Stimulated activated CD8-positive, alpha-beta memory T cell treated with anti-CD3 and anti-CD28 coated beads, Interleukin-12 subunit alpha, Interleukin-12 subunit beta, amount 100 ng/mL, for 1 hour (primary cell): ENCODE results near the gene SIN3A.
"Not testable (repeated sequence)": the region's sequence is repeated elsewhere in the genome, so short reads cannot be mapped to it uniquely, and the experiment has no call there.

Experiments used
- DNase-seq: peaks from one replicate; pipeline ENCODE4 v3.0.0-alpha.2; 2020; ENCODE audit warnings: low read depth

Gene SIN3A

DNA sequence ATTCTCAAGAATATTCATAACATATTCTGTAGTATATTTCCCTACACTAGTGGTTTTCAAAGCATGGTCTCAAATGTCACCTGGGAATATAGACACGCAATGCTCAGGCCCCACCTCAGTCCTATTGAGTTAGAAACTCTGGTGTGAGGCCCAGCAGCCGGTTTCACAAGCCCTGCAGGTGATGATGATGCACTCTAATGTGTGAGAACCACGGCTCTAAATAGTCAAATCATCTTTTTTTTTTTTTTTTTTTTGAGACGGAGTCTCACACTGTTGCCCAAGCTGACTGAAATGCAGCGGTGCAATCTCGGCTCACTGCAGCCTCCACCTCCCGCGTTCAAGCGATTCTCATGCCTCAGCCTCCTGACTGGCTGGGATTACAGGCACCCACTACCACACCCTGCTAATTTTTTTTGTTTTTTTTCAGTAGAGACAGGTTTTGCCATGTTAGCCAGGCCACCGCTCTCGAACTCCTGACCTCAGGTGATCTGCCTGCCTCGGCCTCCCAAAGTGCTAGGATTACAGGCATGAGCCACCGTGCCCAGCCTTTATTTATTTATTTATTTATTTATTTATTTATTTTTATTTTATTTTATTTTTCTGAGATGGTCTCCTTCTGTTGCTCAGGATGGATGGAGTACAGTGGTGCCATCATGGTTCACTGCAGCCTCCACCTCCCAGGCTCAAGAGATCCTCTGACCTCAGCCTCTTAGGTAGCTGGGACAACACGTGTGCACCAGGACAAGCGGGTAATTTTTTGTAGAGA lies 117.7 kb downstream of the SIN3A start:
- DNase-seq = not testable (repeated sequence)

DNA sequence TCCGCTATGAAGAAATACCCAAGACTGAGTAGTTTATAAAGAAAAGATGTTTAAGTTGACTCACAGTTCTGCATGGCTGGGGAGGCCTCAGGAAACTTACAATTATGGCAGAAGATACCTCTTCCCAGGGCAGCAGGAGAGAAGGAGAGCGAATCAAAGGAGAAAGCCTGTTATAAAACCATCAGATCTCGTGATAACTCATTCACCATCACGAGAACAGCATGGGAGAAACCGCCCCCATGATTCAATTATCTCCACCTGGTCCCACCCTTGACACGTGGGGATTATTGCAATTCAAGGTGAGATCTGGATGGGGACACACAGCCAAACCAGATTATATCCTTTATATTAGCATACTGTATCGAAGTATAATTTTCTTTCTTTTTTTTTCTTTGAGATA lies 119.4 kb downstream of the SIN3A start:
- DNase-seq = not testable (repeated sequence)

DNA sequence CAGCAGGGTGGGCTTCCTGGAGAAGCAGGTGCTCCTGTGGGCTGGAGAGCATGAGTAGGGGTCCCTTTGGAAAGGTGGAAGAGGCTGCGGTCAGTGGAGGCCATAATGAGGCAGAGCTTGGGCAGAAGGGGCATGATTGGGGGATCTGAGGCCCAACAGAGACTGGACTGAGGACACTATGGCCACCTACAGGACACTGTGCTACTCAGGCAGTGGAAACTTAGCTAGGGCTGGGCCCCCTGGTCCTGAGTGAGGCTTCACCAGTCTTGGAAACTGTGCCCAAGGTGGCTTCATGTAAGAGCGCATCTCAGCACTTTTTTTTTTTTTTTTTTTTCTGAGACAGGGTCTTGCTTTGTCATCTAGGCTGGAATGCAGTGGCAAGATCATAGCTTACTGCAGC lies 121.9 kb downstream of the SIN3A start:
- no peak for DNase-seq

DNA sequence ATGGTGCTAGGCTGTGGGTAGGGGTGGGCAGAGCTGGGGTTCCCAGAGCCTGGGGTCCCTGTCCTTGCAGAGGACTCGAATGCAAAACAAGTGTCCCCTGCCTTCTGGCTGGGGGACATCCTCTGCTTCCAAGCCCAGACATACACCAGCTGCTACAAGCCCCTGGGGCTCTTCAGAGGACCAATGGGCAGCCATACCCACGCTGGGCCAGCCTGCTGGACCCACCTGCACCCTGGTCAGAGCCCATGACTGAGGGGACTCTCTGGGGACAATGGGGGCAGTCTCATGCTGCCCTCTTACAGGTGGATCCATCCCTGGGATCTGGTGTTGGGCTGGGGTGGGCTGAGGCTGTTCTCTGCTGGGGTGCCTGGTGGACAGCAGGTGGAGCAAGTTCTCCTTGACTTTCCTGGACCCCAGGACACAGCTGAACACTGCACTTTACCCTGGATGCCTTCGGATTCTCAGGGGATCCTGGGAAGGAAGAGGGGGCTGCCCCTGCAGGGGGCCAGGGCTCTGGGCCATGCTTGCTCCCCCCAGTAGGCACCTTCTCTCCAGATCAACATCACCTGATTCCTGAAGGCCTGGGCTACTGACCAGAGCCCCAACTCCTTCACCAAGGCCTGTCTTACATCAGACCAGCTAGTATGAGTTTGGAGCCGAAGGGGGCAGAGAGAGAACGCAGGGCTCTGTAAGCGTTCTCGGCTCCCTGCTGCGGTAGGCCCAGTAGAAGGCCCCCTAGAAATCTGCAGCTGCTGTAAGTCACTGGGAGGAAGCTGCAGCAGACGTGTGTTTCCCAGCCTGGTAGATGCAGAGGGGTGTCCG lies 122.8 kb downstream of the SIN3A start:
- DNase-seq = no peak

DNA sequence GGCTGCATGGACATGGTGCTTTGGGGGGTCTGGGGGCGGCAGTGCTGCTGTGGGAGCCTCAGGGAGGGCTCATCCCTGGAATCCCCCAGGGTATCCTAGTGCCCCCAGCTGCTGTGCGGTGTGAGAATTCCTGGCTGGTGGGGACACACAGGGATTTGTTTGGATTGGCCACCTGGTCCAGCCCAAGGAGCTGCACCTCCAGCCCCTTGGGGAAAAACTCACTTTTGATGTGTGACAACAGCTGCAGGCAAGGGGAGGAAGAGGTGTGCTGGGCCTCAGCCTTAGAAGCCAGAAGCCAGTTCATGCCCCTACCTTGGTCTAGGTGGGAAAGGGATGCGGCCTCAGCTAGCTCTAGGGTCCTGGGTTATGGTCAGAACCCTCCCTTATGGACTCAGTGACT lies 124.0 kb downstream of the SIN3A start:
- DNase-seq = no peak

DNA sequence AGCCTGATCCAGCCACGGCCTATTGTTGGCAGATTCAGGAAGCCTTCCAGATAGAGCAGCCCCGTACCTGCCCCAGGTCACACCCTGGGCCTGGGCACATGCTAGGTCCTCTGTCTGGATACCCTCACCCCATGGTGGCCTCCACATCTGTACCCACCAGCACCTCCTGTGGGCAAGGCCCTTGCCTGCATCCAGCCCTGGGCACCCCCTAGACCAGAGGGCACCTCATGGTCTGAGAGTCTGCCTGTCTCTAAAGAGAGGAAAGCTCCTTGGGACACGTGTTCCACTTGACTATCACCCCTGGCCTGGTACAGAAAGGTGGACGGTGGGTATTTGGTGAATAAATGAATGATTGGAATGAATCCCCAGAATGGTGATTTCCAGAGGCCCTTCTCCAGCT lies 124.5 kb downstream of the SIN3A start:
- DNase-seq = no peak

DNA sequence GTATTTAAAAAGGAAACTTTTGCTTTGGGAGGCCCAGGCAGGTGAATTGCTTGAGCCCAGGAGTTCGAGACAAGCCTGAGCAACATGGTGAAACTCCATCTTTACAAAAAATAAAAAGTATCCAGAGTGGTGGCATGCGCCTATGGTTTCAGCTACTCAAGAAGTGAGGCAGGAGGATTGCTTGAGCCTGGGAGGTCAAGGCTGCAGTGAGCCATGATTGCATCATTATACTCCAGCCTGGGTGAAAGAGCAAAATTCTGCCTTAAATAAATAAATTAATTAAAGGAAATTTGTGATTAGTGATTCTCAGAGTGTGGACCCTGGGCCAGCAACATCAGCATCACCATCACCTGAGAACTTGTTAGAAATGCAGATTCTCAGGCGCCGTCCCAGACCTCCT lies 125.6 kb downstream of the SIN3A start:
- no peak for DNase-seq

DNA sequence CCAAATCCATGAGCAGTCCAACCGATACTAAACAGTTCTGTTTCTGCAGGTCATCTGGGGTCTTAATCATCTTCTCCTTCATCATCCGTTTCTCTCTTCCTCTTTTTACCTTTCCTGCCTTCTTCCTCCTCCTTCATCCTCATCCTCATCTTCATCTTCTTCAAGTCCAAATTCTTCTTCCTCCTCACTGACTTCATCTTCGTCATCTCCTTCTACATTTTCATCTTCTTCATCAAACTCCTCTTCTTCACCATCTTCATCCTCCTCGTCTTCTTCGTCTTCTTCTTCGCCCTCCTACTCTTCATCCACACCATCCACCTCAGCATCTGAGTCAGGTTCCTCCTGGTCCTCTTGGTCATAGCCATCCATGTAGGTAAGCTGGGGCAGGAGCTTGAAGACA lies 129.8 kb downstream of the SIN3A start:
- no peak for DNase-seq
